ENCODE measurements around the gene IGF2BP1.

IGF2BP1 gene

GRCh38 chr17:49090878-49091594 is 93.9 kb downstream of the IGF2BP1 start:
- Histone ChIP-seq H3K4me3 (replicated peaks; ENCODE audit: insufficient read depth, low read length) (no peak overlapping the region), H3K27me3 (ENCODE audit: insufficient read depth, poor library complexity, severe bottlenecking) (peaks cover 3% of the 10 kb centered on the region), H3K27ac (replicated peaks) (no peak overlapping the region)
- DNase-seq (ENCODE audit: low read depth in 1 of 2, low spot score in 1 of 2), result no peak
- TF ChIP-seq REST (IDR thresholded peaks at IDR 0.05; ENCODE audit: insufficient replicate concordance, low read depth) (no peak), SPI1 (IDR thresholded peaks at IDR 0.05; ENCODE audit: borderline replicate concordance, low read depth) (no peak)

GRCh38 chr17:49093131-49093530 is 95.9 kb downstream of the IGF2BP1 start:
- TF ChIP-seq CTCF (IDR thresholded peaks at IDR 0.05; ENCODE audit: insufficient read depth, low read length) (no peak), GABPA (IDR thresholded peaks at IDR 0.05; ENCODE audit: low read depth) (no peak), REST (IDR thresholded peaks at IDR 0.05; ENCODE audit: insufficient replicate concordance, low read depth) (no peak), SPI1 (IDR thresholded peaks at IDR 0.05; ENCODE audit: borderline replicate concordance, low read depth) (no peak), POLR2AphosphoS5 (IDR thresholded peaks at IDR 0.05; ENCODE audit: low read depth) (no peak)
- no peak for DNase-seq (ENCODE audit: low read depth in 1 of 2, low spot score in 1 of 2)

GRCh38 chr17:49100601-49101000 is 103.4 kb downstream of the IGF2BP1 start:
- no peak overlapping the region for H3K27ac ChIP-seq (replicated peaks)
- no peak for TF ChIP-seq GABPA (IDR thresholded peaks at IDR 0.05; ENCODE audit: low read depth)
- no peak for TF ChIP-seq REST (IDR thresholded peaks at IDR 0.05; ENCODE audit: insufficient replicate concordance, low read depth)
- no peak for TF ChIP-seq CTCF (IDR thresholded peaks at IDR 0.05; ENCODE audit: insufficient read depth, low read length)
- no peak for TF ChIP-seq POLR2AphosphoS5 (IDR thresholded peaks at IDR 0.05; ENCODE audit: low read depth)
- no peak for TF ChIP-seq SPI1 (IDR thresholded peaks at IDR 0.05; ENCODE audit: borderline replicate concordance, low read depth)
- no peaks in the 10 kb centered on the region for H3K27me3 ChIP-seq (ENCODE audit: insufficient read depth, poor library complexity, severe bottlenecking)
- H3K4me3 ChIP-seq (replicated peaks; ENCODE audit: insufficient read depth, low read length), result no peak overlapping the region
- no peak for DNase-seq (ENCODE audit: low read depth in 1 of 2, low spot score in 1 of 2)

More at GRCh38 chr17:49093131-49093530, 95.9 kb downstream of the IGF2BP1 start:
- H3K4me3 ChIP-seq (replicated peaks; ENCODE audit: insufficient read depth, low read length), result no peak overlapping the region
- peaks cover 3% of the 10 kb centered on the region for H3K27me3 ChIP-seq (ENCODE audit: insufficient read depth, poor library complexity, severe bottlenecking)
- H3K27ac ChIP-seq (replicated peaks), result no peak overlapping the region

All from HL-60 (cell line).